HG03565 (cell line): Measurements from ENCODE around the gene MEAF6.

ENCODE experiments used
- ATAC-seq: cut with Tn5 transposase; IDR thresholded peaks from one replicate; pipeline ENCODE4 v1.9.1; 2021; ENCODE audit warnings: mild to moderate bottlenecking, moderate library complexity; ENCODE audit not compliant: unreplicated experiment

Gene MEAF6

GRCh38 chr1:37474697-37475379 is 39.7 kb downstream of the MEAF6 start:
- ATAC-seq, result no peak

- ATAC-seq, result peak; percentile 62
Measured at GRCh38 chr1:37474046-37474696, 40.4 kb downstream of the MEAF6 start, which contains the start of gene ZC3H12A. TSS of gene ZC3H12A (plus strand) at chr1:37474580. CDS start at chr1:37475497, 917 bp downstream.

- no peak for ATAC-seq
Measured at GRCh38 chr1:37473431-37474045, 41.0 kb downstream of the MEAF6 start.

- ATAC-seq, result no peak
Measured at GRCh38 chr1:37472994-37473393, 41.6 kb downstream of the MEAF6 start.

GRCh38 chr1:37472281-37472680 is 42.3 kb downstream of the MEAF6 start:
- ATAC-seq, result no peak

GRCh38 chr1:37471345-37472231 is 43.0 kb downstream of the MEAF6 start:
- no peak for ATAC-seq

- ATAC-seq, result no peak
Measured at GRCh38 chr1:37469386-37469785, 45.2 kb downstream of the MEAF6 start.

GRCh38 chr1:37468037-37468436 is 46.5 kb downstream of the MEAF6 start:
- no peak for ATAC-seq

GRCh38 chr1:37465593-37466517 is 48.7 kb downstream of the MEAF6 start:
- ATAC-seq, result no peak

- no peak for ATAC-seq
Measured at GRCh38 chr1:37464443-37464842, 50.1 kb downstream of the MEAF6 start.

GRCh38 chr1:37461698-37462436 is 52.7 kb downstream of the MEAF6 start:
- no peak for ATAC-seq

- no peak for ATAC-seq
Measured at GRCh38 chr1:37458551-37458950, 56.0 kb downstream of the MEAF6 start.

- ATAC-seq, result no peak
Measured at GRCh38 chr1:37456614-37457013, 58.0 kb downstream of the MEAF6 start.

GRCh38 chr1:37455516-37455915 is 59.0 kb downstream of the MEAF6 start:
- ATAC-seq, result no peak

- no peak for ATAC-seq
Measured at GRCh38 chr1:37453647-37454046, 60.9 kb downstream of the MEAF6 start.

GRCh38 chr1:37452416-37452815 is 62.1 kb downstream of the MEAF6 start:
- no peak for ATAC-seq

- no peak for ATAC-seq
Measured at GRCh38 chr1:37449936-37450335, 64.6 kb downstream of the MEAF6 start.

GRCh38 chr1:37448691-37449417 is 65.7 kb downstream of the MEAF6 start:
- ATAC-seq, result no peak

- ATAC-seq, result no peak
Measured at GRCh38 chr1:37448185-37448584, 66.4 kb downstream of the MEAF6 start.
